ENCODE measurements around the gene PFKM.

The PFKM gene

DNA sequence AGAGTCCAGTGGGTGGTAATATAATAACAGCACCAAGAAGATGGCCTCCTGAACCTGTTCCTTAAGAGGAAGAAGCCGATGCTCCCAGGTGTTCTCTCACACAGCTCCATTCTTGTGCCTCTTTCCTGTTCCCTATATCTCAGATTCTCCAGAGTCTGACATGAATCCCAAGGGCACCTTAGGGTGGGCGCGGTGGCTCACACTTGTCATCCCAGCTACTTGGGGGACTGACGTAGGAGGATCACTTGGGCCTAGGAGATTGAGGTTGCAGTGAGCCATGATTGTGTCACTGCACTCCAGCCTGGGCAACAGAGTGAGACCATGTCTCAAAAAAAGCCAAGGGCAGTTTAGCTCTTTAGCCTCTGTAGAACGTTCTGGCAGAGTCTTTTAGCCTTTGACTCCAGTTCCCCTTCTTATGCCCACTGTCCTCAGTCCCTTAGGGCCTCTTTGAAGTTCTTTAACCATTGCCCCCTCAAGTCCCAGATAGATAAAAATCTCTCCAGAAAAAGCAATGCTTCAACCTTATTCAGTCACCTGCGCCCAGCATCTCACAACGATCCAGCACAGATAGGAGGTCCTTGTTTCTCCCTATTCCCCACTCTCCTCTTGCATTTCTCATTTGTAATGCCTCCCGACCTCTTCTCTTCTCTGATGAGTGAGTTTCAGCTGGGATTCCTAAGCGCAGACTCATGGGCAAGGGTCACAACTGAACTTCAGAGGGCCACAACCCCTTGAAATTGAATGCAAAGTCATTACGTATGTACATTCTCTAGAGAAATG, 68.9 kb downstream of the PFKM start:
- DNase-seq (ENCODE audit: low read depth, low spot score) = no peak

DNA sequence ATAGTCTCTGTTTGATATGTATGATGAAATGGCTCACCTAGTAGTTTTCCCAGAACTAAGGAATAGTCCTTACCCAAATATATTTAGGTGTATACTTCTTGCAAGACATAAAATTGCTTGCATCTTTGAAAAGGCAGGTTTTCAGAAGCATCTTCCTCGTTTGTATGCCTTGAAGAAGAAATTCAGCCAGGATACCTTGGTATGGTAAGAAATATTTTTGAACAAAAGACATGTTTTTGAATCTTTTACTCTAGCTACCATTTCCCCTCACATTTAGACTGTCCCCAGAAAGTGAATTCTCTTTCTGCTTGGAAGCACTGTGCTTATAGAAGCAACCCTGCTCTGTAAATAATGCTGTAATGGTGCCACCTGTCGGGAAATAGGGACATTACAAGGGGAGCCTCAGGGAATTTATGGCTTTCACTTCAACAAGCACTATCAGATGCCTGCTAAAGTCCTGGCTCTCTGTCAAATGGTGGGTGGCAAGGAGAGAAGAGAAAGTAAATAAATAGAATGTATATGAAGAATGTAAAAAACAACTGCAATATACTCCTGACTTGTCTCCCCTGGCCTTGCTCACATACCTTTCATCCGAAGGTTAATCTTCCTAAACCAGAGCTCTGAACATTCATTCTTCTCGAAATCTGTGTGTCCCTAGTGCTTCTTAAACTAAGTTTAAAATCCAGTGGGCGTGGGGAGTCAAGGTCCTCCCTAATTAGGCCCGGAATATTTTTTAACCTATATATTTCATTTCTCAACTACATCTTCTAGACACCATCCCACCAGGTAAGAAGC, 70.4 kb downstream of the PFKM start:
- peak; percentile 82 for DNase-seq (ENCODE audit: low read depth, low spot score)

DNA sequence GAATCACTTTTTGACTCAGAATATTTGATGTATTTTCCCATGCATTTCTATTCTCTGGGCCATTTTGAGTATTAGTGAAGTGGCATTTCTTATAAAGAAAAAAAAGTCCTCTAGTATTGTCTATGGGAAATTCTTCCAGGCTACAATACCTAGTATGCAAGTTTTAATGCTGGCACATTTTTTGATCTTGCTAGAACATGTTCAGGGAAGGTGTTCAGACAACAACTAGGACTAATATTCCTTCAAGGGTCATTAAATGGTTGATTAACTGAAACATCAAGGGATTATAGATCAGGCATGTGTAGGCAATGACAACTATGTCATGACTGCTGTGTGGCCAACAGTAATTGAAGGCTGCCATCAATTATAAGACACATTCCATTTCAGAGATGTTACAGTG, 71.9 kb downstream of the PFKM start:
- no peak for DNase-seq (ENCODE audit: low read depth, low spot score)

DNA sequence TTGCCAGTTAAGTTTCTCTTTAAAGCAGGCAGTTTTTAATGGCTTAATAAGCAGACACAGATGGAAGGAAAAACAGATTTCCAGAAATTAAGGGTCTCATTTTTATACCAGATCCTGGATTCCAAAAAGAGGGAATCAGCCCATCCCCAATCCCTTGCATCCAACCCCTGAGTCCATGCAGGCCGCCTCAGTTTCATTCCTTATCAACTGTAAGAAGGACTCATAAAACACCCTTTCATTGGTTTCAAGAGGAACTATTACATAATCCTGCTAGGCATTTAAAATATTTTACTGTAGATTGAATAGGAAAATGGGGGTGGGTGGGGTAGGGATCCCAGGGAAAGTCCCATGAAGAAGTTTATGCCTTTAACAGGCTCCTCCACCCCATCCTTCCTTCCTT, 73.7 kb downstream of the PFKM start:
- DNase-seq (ENCODE audit: low read depth, low spot score) = no peak

DNA sequence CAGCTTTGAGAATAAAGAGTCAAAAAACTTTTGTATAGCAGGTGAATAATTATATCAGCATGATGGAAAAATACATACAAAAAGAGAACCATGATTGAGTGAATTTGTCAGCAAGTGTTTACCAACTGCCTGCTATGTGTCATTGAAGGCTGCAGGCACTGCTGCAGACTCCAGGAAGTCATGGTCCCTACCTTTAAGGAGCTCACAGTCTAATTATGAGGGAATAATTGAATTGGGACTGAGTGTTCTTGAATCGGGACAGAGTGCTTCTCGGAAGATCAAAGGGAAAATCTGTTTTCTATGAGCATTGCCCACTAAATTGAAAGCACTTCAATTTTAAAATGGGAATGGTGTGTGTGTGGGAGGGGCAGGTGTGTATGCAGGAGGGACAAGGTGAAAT, 74.5 kb downstream of the PFKM start:
- DNase-seq (ENCODE audit: low read depth, low spot score) = no peak

DNA sequence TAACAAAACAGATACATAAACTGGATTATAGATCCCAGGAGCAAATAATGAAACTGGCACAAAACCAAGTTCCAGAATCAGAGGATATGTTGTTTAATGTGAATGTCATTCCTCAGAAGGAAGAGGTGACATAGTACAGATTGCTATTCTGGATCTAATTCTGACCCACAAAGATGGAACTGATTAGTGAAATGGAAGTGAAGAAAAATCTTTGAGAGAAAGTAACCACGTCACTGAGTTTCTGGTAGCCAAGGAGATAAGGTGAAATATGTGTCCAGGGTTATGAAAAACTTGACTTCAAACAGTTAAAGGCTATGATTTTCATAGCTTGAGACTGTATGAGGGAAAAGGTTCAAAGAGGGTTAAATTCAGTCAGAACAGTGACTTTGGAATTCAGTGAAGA, 75.6 kb downstream of the PFKM start:
- DNase-seq (ENCODE audit: low read depth, low spot score) = no peak
